GM12878 (cell line): ENCODE data around the gene HYCC1.

Experiments
- CREB1 ChIP-seq: IDR thresholded peaks from 2 replicates; pipeline ENCODE4 v1.6.1; 2012; ENCODE audit warnings: low read depth, mild to moderate bottlenecking, inconsistent platforms
- CTCF ChIP-seq, 3 experiments: IDR thresholded peaks in 2 of 3; conservative IDR thresholded peaks in 1 of 3; 2 replicates each; pipeline ENCODE4 v1.5.1; 2011; ENCODE audit warnings: low read depth in 3 of 3, low read length in 3 of 3, mild to moderate bottlenecking in 3 of 3, control low read depth in 2 of 3, moderate library complexity in 2 of 3, inconsistent platforms in 1 of 3, mixed read lengths in 1 of 3; ENCODE audit not compliant: control insufficient read depth in 2 of 3, insufficient read depth in 1 of 3; ENCODE audit errors: extremely low read depth in 1 of 3
- EGR1 ChIP-seq, 2 experiments: IDR thresholded peaks; 1 replicate in 1 of 2; 2 replicates in 1 of 2; pipeline ENCODE4 v1.6.1; 2011 to 2012; ENCODE audit warnings: low read depth in 2 of 2, low read length in 2 of 2, borderline replicate concordance in 1 of 2, mild to moderate bottlenecking in 1 of 2, moderate library complexity in 1 of 2
- ELK1 ChIP-seq: IDR thresholded peaks from 2 replicates; pipeline ENCODE4 v1.6.1; 2012; ENCODE audit warnings: low read depth, low read length, improper control_type of control experiment
- EZH2 ChIP-seq: IDR thresholded peaks from 2 replicates; pipeline ENCODE4 v1.6.1; 2012; ENCODE audit warnings: low read depth, mild to moderate bottlenecking, control low read depth, inconsistent platforms, low read length, borderline replicate concordance; ENCODE audit not compliant: control insufficient read depth
- HDAC2 ChIP-seq: fragments of 200-600 bp; sonication (generic); IDR thresholded peaks from 2 replicates; pipeline ENCODE4 v1.6.1; 2017
- JUNB ChIP-seq: IDR thresholded peaks from 2 replicates; pipeline ENCODE4 v1.6.1; 2016; ENCODE audit warnings: antibody characterized with exemption, mild to moderate bottlenecking
- NFXL1 ChIP-seq: fragments of 450-650 bp; IDR thresholded peaks from 2 replicates; pipeline ENCODE4 v1.6.1; 2017; ENCODE audit warnings: antibody characterized with exemption, mild to moderate bottlenecking, borderline replicate concordance
- NRF1 ChIP-seq: conservative IDR thresholded peaks from 2 replicates; pipeline ENCODE4 v1.6.1; 2011; ENCODE audit warnings: mild to moderate bottlenecking, low read depth, low read length, improper control_type of control experiment
- POLR2A ChIP-seq: IDR thresholded peaks from 2 replicates; pipeline ENCODE4 v1.6.1; 2011; ENCODE audit warnings: low read depth, mild to moderate bottlenecking, low read length
- RFX5 ChIP-seq: IDR thresholded peaks from 2 replicates; pipeline ENCODE4 v1.6.1; 2011; ENCODE audit warnings: low read depth, low read length, improper control_type of control experiment
- SIN3A ChIP-seq: IDR thresholded peaks from 2 replicates; pipeline ENCODE4 v1.6.1; 2012; ENCODE audit warnings: low read depth, low read length, improper control_type of control experiment
- SMAD1 ChIP-seq: fragments of 450-650 bp; IDR thresholded peaks from 2 replicates; pipeline ENCODE4 v1.6.1; 2018; ENCODE audit warnings: mild to moderate bottlenecking, low read depth; ENCODE audit not compliant: partially characterized antibody
- TAF1 ChIP-seq: IDR thresholded peaks from 2 replicates; pipeline ENCODE4 v1.6.1; 2011; ENCODE audit warnings: mild to moderate bottlenecking, low read depth, low read length, borderline replicate concordance

GRCh38 chr7:23016345-23017253, 2.7 kb upstream of the HYCC1 start:
- TF ChIP-seq SIN3A (no peak), POLR2A (no peak), NRF1 (no peak), CTCF (IDR thresholded peaks at IDR 0.05 in 2 of 3, conservative IDR thresholded peaks at IDR 0.05 in 1 of 3; ENCODE audit: control insufficient read depth in 2 of 3, extremely low read depth in 1 of 3, insufficient read depth in 1 of 3, low read depth in 3 of 3, low read length in 3 of 3) (no peak), SMAD1 (no peak), EGR1 (IDR thresholded peaks at IDR 0.05; ENCODE audit: borderline replicate concordance in 1 of 2, low read depth in 2 of 2, low read length in 2 of 2) (no peak), RFX5 (no peak), HDAC2 (no peak), EZH2 (no peak), CREB1 (no peak), JUNB (no peak), NFXL1 (no peak), ELK1 (no peak), TAF1 (no peak)
